Measurements from ENCODE around the gene KIR2DL1.
"Not testable (repeated sequence)": the region's sequence is repeated elsewhere in the genome, so short reads cannot be mapped to it uniquely, and the experiment has no call there.

GRCh38 chr19:54771018-54771960 is 1.7 kb downstream of the KIR2DL1 start:
- TF ChIP-seq CTCF (tag by site-specific recombination; IDR thresholded peaks at IDR 0.05); ZNF121 (tag by site-specific recombination; IDR thresholded peaks at IDR 0.05); YY1 (tag by site-specific recombination; IDR thresholded peaks at IDR 0.05); ATF2 (tag by site-specific recombination; IDR thresholded peaks at IDR 0.05; ENCODE audit: low read depth); FEZF1 (tag by site-specific recombination; IDR thresholded peaks at IDR 0.05); ZNF19 (tag by site-specific recombination; IDR thresholded peaks at IDR 0.05; ENCODE audit: low read depth); MEIS1 (CRISPR knock-in tag; IDR thresholded peaks at IDR 0.05; ENCODE audit: borderline replicate concordance); ZSCAN4 (tag by site-specific recombination; IDR thresholded peaks at IDR 0.05); OSR2 (tag by site-specific recombination; IDR thresholded peaks at IDR 0.05); KLF1 (tag by site-specific recombination; IDR thresholded peaks at IDR 0.05); REST (tag by site-specific recombination; IDR thresholded peaks at IDR 0.05); ZNF274 (IDR thresholded peaks at IDR 0.05; ENCODE audit: low read length); ZNF274 (tag by site-specific recombination; IDR thresholded peaks at IDR 0.05; ENCODE audit: borderline replicate concordance); ZNF610 (tag by site-specific recombination; IDR thresholded peaks at IDR 0.05; ENCODE audit: borderline replicate concordance); ZBTB10 (tag by site-specific recombination; IDR thresholded peaks at IDR 0.05): not testable (repeated sequence)

All from HEK293 (cell line).